HepG2 (cell line): ENCODE measurements around the gene TRAPPC10. TPM values are rescaled to one million over a fixed set of nuclear protein-coding genes. Genes with fewer than 3 reads are reported as not detected.

ENCODE experiments used
- ATAC-seq: fragments of 200-7000 bp; cut with Tn5 transposase; 3 replicates; pipeline ENCODE4 v1.9.1; 2020; ENCODE audit warnings: mild to moderate bottlenecking, moderate library complexity
- BruUV-seq: library from RNA; stranded (reverse); fragments of 400-500 nt; replicated peaks from 2 replicates; lab custom pipeline; 2021; lab: Mats Ljungman, UMichigan
- CTCF ChIA-PET: fragments of 300-600 bp; formaldehyde crosslinking; extraction: SDS; loops from one replicate; lab custom pipeline; 2021; ENCODE audit warnings: low total read pairs, inconsistent platforms, low intra/inter-chr PET ratio; lab: Yijun Ruan, JAX
- POLR2A ChIA-PET: fragments of 350-600 bp; sonication (Branson Sonifier 250); formaldehyde crosslinking; loops from one replicate; lab custom pipeline; 2020; ENCODE audit warnings: antibody characterized with exemption, inconsistent platforms; lab: Yijun Ruan, JAX
- DNase-seq: peaks from one replicate; pipeline ENCODE4 v3.0.0-alpha.2; 2015; ENCODE audit warnings: low spot score
- FAIRE-seq: peaks from 3 replicates; lab custom pipeline; 2011; peaks lifted over from hg19 to GRCh38; lab: Jason Lieb, UNC
- H2AFZ ChIP-seq: one replicate; pipeline ENCODE4 v1.6.1; 2011; ENCODE audit warnings: low read length, inconsistent platforms
- H3K27ac ChIP-seq: fragments of 300-600 bp; 3 replicates; pipeline ENCODE4 v1.8.0; 2011; ENCODE audit warnings: mixed run types, mild to moderate bottlenecking, mixed read lengths, low read length, inconsistent platforms; ENCODE audit not compliant: insufficient read depth; ENCODE audit errors: extremely low read length
- H3K27me3 ChIP-seq, 2 experiments: fragments of 200-600 bp in 1 of 2; 2 replicates in 1 of 2; 3 replicates in 1 of 2; pipeline versions ENCODE4 v1.6.0 to v1.8.0; 2011; ENCODE audit warnings: low read length in 2 of 2, mild to moderate bottlenecking in 2 of 2, moderate library complexity in 2 of 2, inconsistent platforms in 1 of 2; ENCODE audit not compliant: insufficient read depth in 2 of 2, control insufficient read depth in 1 of 2
- H3K36me3 ChIP-seq, 2 experiments: fragments of 200-600 bp in 1 of 2; replicated peaks in 1 of 2; 2 replicates in 1 of 2; 3 replicates in 1 of 2; pipeline versions ENCODE4 v1.5.1 to v1.8.0; 2011; ENCODE audit warnings: low read length in 2 of 2, inconsistent platforms in 1 of 2; ENCODE audit not compliant: insufficient read depth in 2 of 2, control insufficient read depth in 1 of 2
- H3K4me1 ChIP-seq: 2 replicates; pipeline ENCODE4 v1.5.1; 2012; ENCODE audit warnings: low read length, inconsistent platforms; ENCODE audit not compliant: insufficient read depth
- H3K4me2 ChIP-seq: 2 replicates; pipeline ENCODE4 v1.6.0; 2011; ENCODE audit warnings: low read depth, low read length, inconsistent platforms
- H3K4me3 ChIP-seq, 3 experiments: fragments of 200-600 bp in 1 of 3; sonication (generic), shearing (Covaris generic) in 1 of 3; replicated peaks in 1 of 3; 2 replicates each; pipeline ENCODE4 v1.5.1; 2011 to 2016; ENCODE audit warnings: low read length in 3 of 3, inconsistent platforms in 2 of 3, low read depth in 2 of 3, mild to moderate bottlenecking in 2 of 3, control low read depth in 1 of 3, mixed read lengths in 1 of 3; ENCODE audit not compliant: insufficient read depth in 1 of 3
- H3K79me2 ChIP-seq: one replicate; pipeline ENCODE4 v1.6.1; 2011; ENCODE audit warnings: low read length, inconsistent platforms; ENCODE audit not compliant: insufficient read depth
- H3K9ac ChIP-seq: 2 replicates; pipeline ENCODE4 v1.6.0; 2011; ENCODE audit warnings: mild to moderate bottlenecking, low read depth, low read length, inconsistent platforms; ENCODE audit not compliant: insufficient read depth
- H3K9me3 ChIP-seq: 2 replicates; pipeline ENCODE4 v1.5.1; 2012; ENCODE audit warnings: mild to moderate bottlenecking, low read length
- H4K20me1 ChIP-seq: 2 replicates; pipeline ENCODE4 v1.6.0; 2011; ENCODE audit warnings: inconsistent platforms, mild to moderate bottlenecking, low read length, moderate library complexity; ENCODE audit not compliant: insufficient read depth
- ELF1 ChIP-seq: sonication (generic); formaldehyde crosslinking; IDR thresholded peaks from 2 replicates; pipeline ENCODE4 v1.4.0; 2020; ENCODE audit warnings: missing genetic modification reagents
- ELF4 ChIP-seq: sonication (generic); formaldehyde crosslinking; IDR thresholded peaks from 2 replicates; pipeline ENCODE4 v1.5.0; 2020; ENCODE audit warnings: missing genetic modification reagents, mild to moderate bottlenecking, moderate library complexity, borderline replicate concordance
- MBD4 ChIP-seq: IDR thresholded peaks from 2 replicates; pipeline ENCODE4 v1.6.1; 2012; ENCODE audit warnings: low read length, inconsistent platforms, borderline replicate concordance
- NRL ChIP-seq: sonication (generic); formaldehyde crosslinking; IDR thresholded peaks from 2 replicates; pipeline ENCODE4 v1.5.0; 2020; ENCODE audit warnings: missing genetic modification reagents, mild to moderate bottlenecking, moderate library complexity, borderline replicate concordance
- PITX1 ChIP-seq: sonication (generic); formaldehyde crosslinking; IDR thresholded peaks from 2 replicates; pipeline ENCODE4 v1.5.1; 2020; ENCODE audit warnings: mild to moderate bottlenecking, missing genetic modification reagents
- RAD21 ChIP-seq: fragments of 450-650 bp; formaldehyde crosslinking; IDR thresholded peaks from 2 replicates; pipeline ENCODE4 v1.5.0; 2020; ENCODE audit warnings: mild to moderate bottlenecking
- THAP7 ChIP-seq: sonication (generic); formaldehyde crosslinking; IDR thresholded peaks from 2 replicates; pipeline ENCODE4 v1.8.1; 2023; ENCODE audit warnings: mild to moderate bottlenecking, missing genetic modification reagents
- THAP8 ChIP-seq: sonication (generic); formaldehyde crosslinking; IDR thresholded peaks from 2 replicates; pipeline ENCODE4 v1.5.1; 2020; ENCODE audit warnings: missing genetic modification reagents, mild to moderate bottlenecking, borderline replicate concordance
- ZBTB43 ChIP-seq: sonication (generic); formaldehyde crosslinking; conservative IDR thresholded peaks from 2 replicates; pipeline ENCODE4 v1.4.0; 2020; ENCODE audit warnings: missing genetic modification reagents
- ZNF230 ChIP-seq: sonication (generic); formaldehyde crosslinking; IDR thresholded peaks from 2 replicates; pipeline ENCODE4 v1.4.0; 2020; ENCODE audit warnings: mild to moderate bottlenecking, missing genetic modification reagents
- ZNF441 ChIP-seq: sonication (generic); formaldehyde crosslinking; IDR thresholded peaks from 2 replicates; pipeline ENCODE4 v1.7.0; 2021; ENCODE audit warnings: missing genetic modification reagents, borderline replicate concordance
- WGBS: methylation state at CpG from one replicate; pipeline ENCODE4 v1.1.6; 2017; ENCODE audit warnings: low lambda C conversion rate; 5-methylcytosine and 5-hydroxymethylcytosine counted together
- in situ Hi-C: cut with HindIII; loops from 2 replicates; pipeline ENCODE4 v1.10.0; 2017; ENCODE audit warnings: low pct_unique_long_range_greater_than_20kb; ENCODE audit not compliant: extremely low pct_ligation_motif_present
- intact Hi-C: fragments of 100-400 bp; cut with micrococcal nuclease; formaldehyde crosslinking; loops from one replicate; pipeline ENCODE4 v1.10.0; 2022; ENCODE audit not compliant: unreplicated experiment
- polyA plus RNA-seq, 8 experiments: library from polyadenylated mRNA; depleted of rRNA in 3 of 8; stranded (reverse) in 7 of 8; unstranded in 1 of 8; fragments of >200 nt; fragmentation: Illumina TruSeq in 4 of 8; extraction: Trizol in 4 of 8; gene quantifications; 2 replicates each; pipeline versions ENCODE4 v1.2.1 to v1.2.3, GENCODE V29; 2011 to 2016; ENCODE audit warnings: low read depth in 4 of 8, missing spikeins in 1 of 8, mixed read lengths in 1 of 8; ENCODE audit not compliant: insufficient read depth in 1 of 8
- total RNA-seq, 5 experiments: library from RNA; depleted of rRNA; stranded (reverse); fragments of >200 nt; fragmentation: Illumina TruSeq; extraction: Trizol; gene quantifications; 2 replicates each; pipeline ENCODE4 v1.2.3, GENCODE V29; 2016; ENCODE audit warnings: low read depth in 1 of 5

Gene TRAPPC10
- total and polyA plus RNA-seq, 2 of the 13 experiments (the other 11 are each of a cell fraction or from before 2014, with no cell fraction given), result 10.6 to 16.5 TPM

- Histone ChIP-seq H3K9ac (no peak overlapping the region), H4K20me1 (no peaks in the 10 kb centered on the region), H3K4me2 (no peak overlapping the region), H2AFZ (no peak overlapping the region), H3K79me2 (no peaks in the 10 kb centered on the region), H3K9me3 (no peaks in the 10 kb centered on the region), H3K27ac (no peak overlapping the region), H3K27me3 (no peaks in the 10 kb centered on the region), H3K36me3 (peaks cover 17 to 54% of the 10 kb centered on the region in 2 experiments), H3K4me3 (no peak overlapping the region), H3K4me1 (no peaks in the 10 kb centered on the region)
- TF ChIP-seq THAP8 (CRISPR knock-in tag) (no peak), THAP7 (no peak), RAD21 (CRISPR knock-in tag) (no peak), ZNF230 (no peak), MBD4 (no peak), ELF4 (CRISPR knock-in tag) (no peak), ZNF441 (CRISPR knock-in tag) (no peak), ZBTB43 (CRISPR knock-in tag) (no peak), ELF1 (no peak), NRL (CRISPR knock-in tag) (no peak), PITX1 (CRISPR knock-in tag) (no peak)
- FAIRE-seq (no peak), DNase-seq (no peak), ATAC-seq (no peak; the same call in 2 of the 3 replicates)
- CTCF ChIA-PET, result no interaction called here
- POLR2A ChIA-PET, result no interaction called here
- no TSS peak for BruUV-seq
- 98% methylated on average over 15 of the region's 15 CpGs for WGBS
- in situ Hi-C loops, result no loop called here
- intact Hi-C loops, result no loop called here
Observed at GRCh38 chr21:44057960-44058651, 46.0 kb downstream of the TRAPPC10 start.
